Ectodermal cell (in vitro differentiated cells): ENCODE measurements around the gene IBSP.

Experiments
- H3K27ac ChIP-seq: 2 replicates; pipeline ENCODE4 v1.7.0; 2013; ENCODE audit warnings: mild to moderate bottlenecking, low read depth, low read length; ENCODE audit not compliant: insufficient read depth, poor library complexity, severe bottlenecking
- H3K27me3 ChIP-seq: 2 replicates; pipeline ENCODE4 v1.7.0; 2013; ENCODE audit warnings: mild to moderate bottlenecking, low read length; ENCODE audit not compliant: insufficient read depth, control insufficient read depth, poor library complexity, severe bottlenecking
- H3K36me3 ChIP-seq: one replicate; pipeline ENCODE4 v1.7.0; 2013; ENCODE audit warnings: low read length; ENCODE audit not compliant: control insufficient read depth, insufficient read depth
- H3K4me1 ChIP-seq: one replicate; pipeline ENCODE4 v1.7.0; 2013; ENCODE audit warnings: low read length; ENCODE audit not compliant: control insufficient read depth, insufficient read depth
- H3K4me3 ChIP-seq: 2 replicates; pipeline ENCODE4 v1.7.0; 2013; ENCODE audit warnings: low read depth, low read length, control low read depth; ENCODE audit not compliant: insufficient read depth
- H3K9me3 ChIP-seq: 2 replicates; pipeline ENCODE4 v1.7.0; 2013; ENCODE audit warnings: mild to moderate bottlenecking, low read length, moderate library complexity; ENCODE audit not compliant: control insufficient read depth
- WGBS, 2 experiments: methylation state at CpG; one replicate each; pipeline ENCODE4 v1.1.7; 2013; ENCODE audit warnings: missing lambda C conversion rate in 2 of 2; 5-methylcytosine and 5-hydroxymethylcytosine counted together

IBSP gene

GRCh38 chr4:87835743-87836142 lies 36.4 kb downstream of the IBSP start:
- H3K4me1 ChIP-seq: peaks cover 7% of the 10 kb centered on the region
- H3K27ac ChIP-seq: no peak overlapping the region
- no peaks in the 10 kb centered on the region for H3K27me3 ChIP-seq
- H3K4me3 ChIP-seq: no peak overlapping the region
- no peaks in the 10 kb centered on the region for H3K36me3 ChIP-seq
- no peaks in the 10 kb centered on the region for H3K9me3 ChIP-seq
- WGBS, 2 experiments: 89 to 93% methylated on average over 2 of the region's 2 CpGs

- 91 to 92% methylated on average over 6 of the region's 6 CpGs for WGBS, 2 experiments
- Histone ChIP-seq H3K4me1 (peaks cover 7% of the 10 kb centered on the region), H3K4me3 (no peak overlapping the region), H3K27ac (no peak overlapping the region), H3K9me3 (no peaks in the 10 kb centered on the region), H3K36me3 (no peaks in the 10 kb centered on the region), H3K27me3 (no peaks in the 10 kb centered on the region)
Measured at GRCh38 chr4:87838205-87838604, 38.9 kb downstream of the IBSP start.

GRCh38 chr4:87838890-87839591 lies 39.7 kb downstream of the IBSP start:
- 28 to 42% methylated on average over 4 to 7 of the region's 7 CpGs for WGBS, 2 experiments
- Histone ChIP-seq H3K36me3 (no peaks in the 10 kb centered on the region), H3K9me3 (no peaks in the 10 kb centered on the region), H3K4me3 (no peak overlapping the region), H3K27me3 (no peaks in the 10 kb centered on the region), H3K27ac (no peak overlapping the region), H3K4me1 (peaks cover 7% of the 10 kb centered on the region)

GRCh38 chr4:87839592-87839946 lies 40.2 kb downstream of the IBSP start:
- Histone ChIP-seq H3K4me1 (peaks cover 7% of the 10 kb centered on the region), H3K27ac (no peak overlapping the region), H3K36me3 (no peaks in the 10 kb centered on the region), H3K4me3 (no peak overlapping the region), H3K9me3 (no peaks in the 10 kb centered on the region), H3K27me3 (no peaks in the 10 kb centered on the region)
- 0 to 11% methylated on average over 1 of the region's 1 CpG for WGBS, 2 experiments

GRCh38 chr4:87840149-87840548 lies 40.8 kb downstream of the IBSP start:
- Histone ChIP-seq H3K4me1 (peaks cover 7% of the 10 kb centered on the region), H3K27me3 (no peaks in the 10 kb centered on the region), H3K27ac (no peak overlapping the region), H3K36me3 (no peaks in the 10 kb centered on the region), H3K9me3 (no peaks in the 10 kb centered on the region), H3K4me3 (no peak overlapping the region)
- 88 to 100% methylated on average over 2 to 3 of the region's 3 CpGs for WGBS, 2 experiments

GRCh38 chr4:87843936-87844335 lies 44.6 kb downstream of the IBSP start:
- Histone ChIP-seq H3K27ac (no peak overlapping the region), H3K4me3 (no peak overlapping the region), H3K9me3 (no peaks in the 10 kb centered on the region), H3K27me3 (no peaks in the 10 kb centered on the region), H3K4me1 (peaks cover 4% of the 10 kb centered on the region), H3K36me3 (no peaks in the 10 kb centered on the region)
- WGBS, 2 experiments: 94 to 98% methylated on average over 3 of the region's 3 CpGs

GRCh38 chr4:87844452-87844851 lies 45.1 kb downstream of the IBSP start:
- Histone ChIP-seq H3K4me1 (no peaks in the 10 kb centered on the region), H3K27me3 (no peaks in the 10 kb centered on the region), H3K27ac (no peak overlapping the region), H3K4me3 (no peak overlapping the region), H3K36me3 (no peaks in the 10 kb centered on the region), H3K9me3 (no peaks in the 10 kb centered on the region)
- WGBS, 2 experiments: 93 to 95% methylated on average over 1 of the region's 1 CpG

- Histone ChIP-seq H3K4me1 (no peaks in the 10 kb centered on the region), H3K4me3 (no peak overlapping the region), H3K36me3 (no peaks in the 10 kb centered on the region), H3K27me3 (no peaks in the 10 kb centered on the region), H3K27ac (no peak overlapping the region), H3K9me3 (no peaks in the 10 kb centered on the region)
- WGBS, 2 experiments: 92 to 94% methylated on average over 5 of the region's 5 CpGs
Measured at GRCh38 chr4:87846226-87846625, 46.9 kb downstream of the IBSP start.

- no peak overlapping the region for H3K4me3 ChIP-seq
Measured at GRCh38 chr4:87848622-87849351, 49.4 kb downstream of the IBSP start.

GRCh38 chr4:87849612-87850011 lies 50.3 kb downstream of the IBSP start:
- no peak overlapping the region for H3K4me3 ChIP-seq
- no peak overlapping the region for H3K27ac ChIP-seq
- H3K36me3 ChIP-seq: no peaks in the 10 kb centered on the region
- no peaks in the 10 kb centered on the region for H3K27me3 ChIP-seq
- 63 to 65% methylated on average over 4 of the region's 4 CpGs for WGBS, 2 experiments
- no peaks in the 10 kb centered on the region for H3K4me1 ChIP-seq
- no peaks in the 10 kb centered on the region for H3K9me3 ChIP-seq

More at GRCh38 chr4:87848622-87849351, 49.4 kb downstream of the IBSP start:
- Histone ChIP-seq H3K27ac (no peak overlapping the region), H3K27me3 (no peaks in the 10 kb centered on the region), H3K9me3 (no peaks in the 10 kb centered on the region), H3K36me3 (no peaks in the 10 kb centered on the region), H3K4me1 (no peaks in the 10 kb centered on the region)
- WGBS, 2 experiments: 24 to 27% methylated on average over 13 to 15 of the region's 15 CpGs
